Measurements from ENCODE around the gene SLC35F3. TPM values are rescaled to one million over a fixed set of nuclear protein-coding genes. Genes with fewer than 3 reads are reported as not detected.

Gene SLC35F3
- total and polyA plus RNA-seq, 3 experiments from 2014 or later, result 0.21 to 7.8 (median 6.9) TPM

- Mint-ChIP-seq H3K27ac (no peak overlapping the region), H3K4me1 (peaks cover 11 to 15% (median 14%) of the 10 kb centered on the region in 3 donors), H3K9me3 (peaks cover 0 to 2% (median 0%) of the 10 kb centered on the region in 5 donors), H3K27me3 (peaks cover 20 to 43% of the 10 kb centered on the region in 2 donors), H3K4me3 (peak overlapping the region in 5 of 7 donors; percentile 17 to 47 (median 33)), H3K36me3 (no peaks in the 10 kb centered on the region)
- H3K4me3 ChIP-seq (ENCODE audit: low read length), result peak overlapping the region; percentile 6
- H3K27me3 ChIP-seq (ENCODE audit: insufficient read depth, low read length, poor library complexity, severe bottlenecking), result no peaks in the 10 kb centered on the region
- H3K27ac ChIP-seq (ENCODE audit: low read depth, low read length), result no peak overlapping the region
- CTCF ChIA-PET, result interaction anchor here (1.5 to 4.5 kb wide), 3 partner anchors 11 to 112 kb away, joined by 3 to 48 read pairs (median 5); no protein-coding TSS in a partner anchor
- no peak for DNase-seq
- POLR2A ChIA-PET, result interaction anchor here (0.7 to 1.2 kb wide), 2 partner anchors 15 to 100 kb away, joined by 3 read pairs; no protein-coding TSS in a partner anchor
- no peaks in the 10 kb centered on the region for H3K9me3 ChIP-seq (ENCODE audit: low read length)
- H3K36me3 ChIP-seq (ENCODE audit: insufficient read depth, low read length), result no peaks in the 10 kb centered on the region
- no peaks in the 10 kb centered on the region for H3K4me1 ChIP-seq (ENCODE audit: insufficient read depth, low read length)
Observed at GRCh38 chr1:234214911-234215892, 310.7 kb downstream of the SLC35F3 start.

- H3K9me3 ChIP-seq (ENCODE audit: low read length), result no peaks in the 10 kb centered on the region
- H3K9me3 Mint-ChIP-seq, result peaks cover 0 to 1% (median 0%) of the 10 kb centered on the region in 5 donors
- no peak overlapping the region for H3K27ac Mint-ChIP-seq
- H3K27me3 Mint-ChIP-seq, result peaks cover 20 to 37% of the 10 kb centered on the region in 2 donors
- CTCF ChIA-PET, result interaction anchor here (1.5 to 4.5 kb wide), 2 partner anchors 10 to 96 kb away, joined by 3 to 48 read pairs; no protein-coding TSS in a partner anchor
- H3K4me3 Mint-ChIP-seq, result peak overlapping the region in 4 of 7 donors; percentile 17 to 54 (median 30)
- no peaks in the 10 kb centered on the region for H3K4me1 ChIP-seq (ENCODE audit: insufficient read depth, low read length)
- H3K36me3 Mint-ChIP-seq, result no peaks in the 10 kb centered on the region
- no peak for DNase-seq
- H3K4me3 ChIP-seq (ENCODE audit: low read length), result no peak overlapping the region
- H3K4me1 Mint-ChIP-seq, result peaks cover 11 to 15% (median 14%) of the 10 kb centered on the region in 3 donors
- H3K36me3 ChIP-seq (ENCODE audit: insufficient read depth, low read length), result no peaks in the 10 kb centered on the region
- H3K27me3 ChIP-seq (ENCODE audit: insufficient read depth, low read length, poor library complexity, severe bottlenecking), result no peaks in the 10 kb centered on the region
- H3K27ac ChIP-seq (ENCODE audit: low read depth, low read length), result no peak overlapping the region
- POLR2A ChIA-PET, result no interaction called here
Observed at GRCh38 chr1:234216116-234216703, 311.7 kb downstream of the SLC35F3 start.

GRCh38 chr1:234217316-234217840 is 312.9 kb downstream of the SLC35F3 start:
- H3K36me3 Mint-ChIP-seq, result no peaks in the 10 kb centered on the region
- H3K4me1 Mint-ChIP-seq, result peaks cover 11 to 15% (median 14%) of the 10 kb centered on the region in 3 donors
- H3K27ac Mint-ChIP-seq, result no peak overlapping the region
- Histone ChIP-seq H3K4me3 (ENCODE audit: low read length) (no peak overlapping the region), H3K4me1 (ENCODE audit: insufficient read depth, low read length) (no peaks in the 10 kb centered on the region), H3K9me3 (ENCODE audit: low read length) (no peaks in the 10 kb centered on the region), H3K27ac (ENCODE audit: low read depth, low read length) (no peak overlapping the region), H3K27me3 (ENCODE audit: insufficient read depth, low read length, poor library complexity, severe bottlenecking) (no peaks in the 10 kb centered on the region), H3K36me3 (ENCODE audit: insufficient read depth, low read length) (no peaks in the 10 kb centered on the region)
- ChIA-PET CTCF (no interaction called here), POLR2A (no interaction called here)
- H3K4me3 Mint-ChIP-seq, result no peak overlapping the region
- no peaks in the 10 kb centered on the region for H3K9me3 Mint-ChIP-seq
- DNase-seq, result no peak
- peaks cover 16 to 36% of the 10 kb centered on the region in 2 donors for H3K27me3 Mint-ChIP-seq

- Histone ChIP-seq H3K4me1 (ENCODE audit: insufficient read depth, low read length) (no peaks in the 10 kb centered on the region), H3K27ac (ENCODE audit: low read depth, low read length) (no peak overlapping the region), H3K36me3 (ENCODE audit: insufficient read depth, low read length) (no peaks in the 10 kb centered on the region), H3K27me3 (ENCODE audit: insufficient read depth, low read length, poor library complexity, severe bottlenecking) (no peaks in the 10 kb centered on the region), H3K4me3 (ENCODE audit: low read length) (no peak overlapping the region), H3K9me3 (ENCODE audit: low read length) (no peaks in the 10 kb centered on the region)
- no peak for DNase-seq
- no peaks in the 10 kb centered on the region for H3K9me3 Mint-ChIP-seq
- no peaks in the 10 kb centered on the region for H3K36me3 Mint-ChIP-seq
- H3K4me1 Mint-ChIP-seq, result peaks cover 8 to 10% (median 10%) of the 10 kb centered on the region in 3 donors
- POLR2A ChIA-PET, result no interaction called here
- H3K4me3 Mint-ChIP-seq, result no peak overlapping the region
- H3K27me3 Mint-ChIP-seq, result peaks cover 12 to 33% of the 10 kb centered on the region in 2 donors
- no peak overlapping the region for H3K27ac Mint-ChIP-seq
- CTCF ChIA-PET, result no interaction called here
Observed at GRCh38 chr1:234218078-234218477, 313.6 kb downstream of the SLC35F3 start.

GRCh38 chr1:234219711-234220110 is 315.2 kb downstream of the SLC35F3 start:
- H3K9me3 Mint-ChIP-seq, result no peaks in the 10 kb centered on the region
- H3K4me3 Mint-ChIP-seq, result no peak overlapping the region
- no peaks in the 10 kb centered on the region for H3K4me1 ChIP-seq (ENCODE audit: insufficient read depth, low read length)
- peaks cover 9 to 28% of the 10 kb centered on the region in 2 donors for H3K27me3 Mint-ChIP-seq
- no peaks in the 10 kb centered on the region for H3K9me3 ChIP-seq (ENCODE audit: low read length)
- DNase-seq, result no peak
- no peaks in the 10 kb centered on the region for H3K36me3 Mint-ChIP-seq
- ChIA-PET CTCF (no interaction called here), POLR2A (no interaction called here)
- peaks cover 0 to 4% (median 2%) of the 10 kb centered on the region in 3 donors for H3K4me1 Mint-ChIP-seq
- H3K27me3 ChIP-seq (ENCODE audit: insufficient read depth, low read length, poor library complexity, severe bottlenecking), result no peaks in the 10 kb centered on the region
- no peaks in the 10 kb centered on the region for H3K36me3 ChIP-seq (ENCODE audit: insufficient read depth, low read length)
- H3K27ac Mint-ChIP-seq, result no peak overlapping the region
- H3K27ac ChIP-seq (ENCODE audit: low read depth, low read length), result no peak overlapping the region
- H3K4me3 ChIP-seq (ENCODE audit: low read length), result no peak overlapping the region

GRCh38 chr1:234221601-234222000 is 317.1 kb downstream of the SLC35F3 start:
- H3K9me3 Mint-ChIP-seq, result no peaks in the 10 kb centered on the region
- no peak overlapping the region for H3K27ac ChIP-seq (ENCODE audit: low read depth, low read length)
- no peak overlapping the region for H3K4me3 ChIP-seq (ENCODE audit: low read length)
- CTCF ChIA-PET, result interaction anchor here (1.1 to 1.6 kb wide), 2 partner anchors 9 to 88 kb away, joined by 5 read pairs; no protein-coding TSS in a partner anchor
- peaks cover 0 to 2% (median 0%) of the 10 kb centered on the region in 3 donors for H3K4me1 Mint-ChIP-seq
- POLR2A ChIA-PET, result no interaction called here
- no peaks in the 10 kb centered on the region for H3K9me3 ChIP-seq (ENCODE audit: low read length)
- no peak overlapping the region for H3K27ac Mint-ChIP-seq
- H3K4me1 ChIP-seq (ENCODE audit: insufficient read depth, low read length), result no peaks in the 10 kb centered on the region
- peaks cover 2 to 21% of the 10 kb centered on the region in 2 donors for H3K27me3 Mint-ChIP-seq
- DNase-seq, result no peak
- H3K27me3 ChIP-seq (ENCODE audit: insufficient read depth, low read length, poor library complexity, severe bottlenecking), result no peaks in the 10 kb centered on the region
- no peaks in the 10 kb centered on the region for H3K36me3 ChIP-seq (ENCODE audit: insufficient read depth, low read length)
- no peak overlapping the region for H3K4me3 Mint-ChIP-seq
- H3K36me3 Mint-ChIP-seq, result no peaks in the 10 kb centered on the region

- POLR2A ChIA-PET, result no interaction called here
- Histone ChIP-seq H3K4me3 (ENCODE audit: low read length) (no peak overlapping the region), H3K4me1 (ENCODE audit: insufficient read depth, low read length) (no peaks in the 10 kb centered on the region), H3K9me3 (ENCODE audit: low read length) (no peaks in the 10 kb centered on the region), H3K27ac (ENCODE audit: low read depth, low read length) (no peak overlapping the region), H3K36me3 (ENCODE audit: insufficient read depth, low read length) (no peaks in the 10 kb centered on the region), H3K27me3 (ENCODE audit: insufficient read depth, low read length, poor library complexity, severe bottlenecking) (no peaks in the 10 kb centered on the region)
- H3K27ac Mint-ChIP-seq, result no peak overlapping the region
- no peak for DNase-seq
- H3K4me3 Mint-ChIP-seq, result no peak overlapping the region
- CTCF ChIA-PET, result interaction anchor here (1.1 to 1.6 kb wide), 2 partner anchors 10 to 87 kb away, joined by 5 read pairs; no protein-coding TSS in a partner anchor
- H3K27me3 Mint-ChIP-seq, result peaks cover 2 to 23% of the 10 kb centered on the region in 2 donors
- H3K4me1 Mint-ChIP-seq, result no peaks in the 10 kb centered on the region
- H3K9me3 Mint-ChIP-seq, result no peaks in the 10 kb centered on the region
- H3K36me3 Mint-ChIP-seq, result no peaks in the 10 kb centered on the region
Observed at GRCh38 chr1:234222561-234223280, 318.2 kb downstream of the SLC35F3 start.
